ENCODE data around the gene MYBBP1A. TPM values are rescaled to one million over a fixed set of nuclear protein-coding genes. Genes with fewer than 3 reads are reported as not detected.

MYBBP1A gene
- total and polyA plus RNA-seq, 2 of the 4 experiments (the other 2 are of a cell fraction), result 22.6 to 45.9 TPM

DNA sequence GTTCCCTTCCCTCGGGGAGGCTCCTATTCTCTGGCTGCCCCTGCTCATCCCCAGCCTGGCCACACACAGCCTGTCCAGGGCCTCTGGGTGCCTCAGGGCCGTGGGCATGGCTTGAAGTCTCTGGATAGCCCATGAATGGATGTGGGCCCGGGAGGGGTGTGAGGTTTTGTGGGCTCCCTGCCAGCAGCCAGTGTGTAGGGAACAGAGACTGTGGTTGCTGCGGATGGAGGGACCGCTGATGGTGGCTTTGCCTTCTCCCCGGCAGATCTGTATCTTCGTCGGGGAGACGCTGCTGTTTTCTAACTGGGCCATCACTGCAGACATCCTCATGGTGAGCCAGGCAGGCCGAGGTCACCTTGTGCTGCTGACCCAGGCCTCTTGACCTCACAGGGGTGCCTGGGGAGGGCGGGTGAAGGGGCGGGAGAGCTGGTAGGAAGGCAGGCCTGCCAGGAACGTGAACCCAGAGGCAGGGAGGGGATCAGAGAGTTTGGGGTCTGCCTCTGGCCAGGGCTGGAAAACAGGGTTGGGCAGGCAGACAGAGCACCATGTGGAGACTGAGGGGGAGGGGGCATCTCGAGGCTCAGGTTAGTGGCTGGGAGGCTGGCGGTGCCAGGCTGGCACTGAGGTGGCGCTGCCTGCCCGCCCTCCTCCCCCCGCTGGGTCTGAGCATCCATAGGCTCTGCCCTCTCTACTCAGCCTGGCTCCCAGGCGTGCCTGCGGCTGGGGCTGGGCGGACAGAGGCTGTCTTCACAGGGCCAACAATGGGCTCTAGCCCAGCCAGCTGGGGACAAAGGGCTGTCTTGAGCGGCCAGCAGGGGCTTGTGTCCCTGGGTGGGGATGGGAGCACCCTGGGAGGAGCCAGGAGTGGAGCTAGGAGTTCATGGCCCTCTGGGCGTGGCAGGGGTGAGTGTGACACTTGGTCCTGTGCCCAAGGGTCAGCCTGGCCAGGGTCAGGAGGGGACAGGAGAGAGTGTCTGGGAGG is 21.4 kb downstream of the MYBBP1A start (continued):
- no peak for TF ChIP-seq SMC3 (IDR thresholded peaks at IDR 0.05; ENCODE audit: low read depth, low read length)

GRCh38 chr17:4532860-4533522 is 22.2 kb downstream of the MYBBP1A start:
- Histone ChIP-seq H3K4me2 (ENCODE audit: low read depth, low read length) (no peak overlapping the region), H3K9me1 (ENCODE audit: insufficient read depth, low read length) (no peaks in the 10 kb centered on the region), H2AK5ac (ENCODE audit: low read depth, low read length) (no peak overlapping the region), H2BK15ac (ENCODE audit: low read depth, low read length) (no peak overlapping the region), H3K36me3 (ENCODE audit: control insufficient read depth, insufficient read depth, low read length) (peaks cover 7% of the 10 kb centered on the region; the same call in 1 of the 2 replicates), H3K9me3 (ENCODE audit: control insufficient read depth, insufficient read depth, low read length) (no peaks in the 10 kb centered on the region), H3K56ac (ENCODE audit: extremely low read depth, insufficient read depth, low read length) (no peak overlapping the region), H2AK9ac (replicated peaks; ENCODE audit: low read depth, low read length, poor library complexity) (no peak overlapping the region), H3K27ac (ENCODE audit: insufficient read depth, low read length) (no peak overlapping the region), H2BK5ac (ENCODE audit: low read depth, low read length, poor library complexity, severe bottlenecking) (no peak overlapping the region), H3K27me3 (ENCODE audit: control insufficient read depth, insufficient read depth, low read length) (peaks cover 12% of the 10 kb centered on the region), H2AFZ (replicated peaks; ENCODE audit: low read length, poor library complexity) (no peak overlapping the region), H4K5ac (ENCODE audit: low read depth, low read length) (no peak overlapping the region), H3K23ac (ENCODE audit: low read depth, low read length) (no peak overlapping the region), H3K18ac (ENCODE audit: low read depth, low read length) (no peak overlapping the region), H2BK20ac (ENCODE audit: low read depth, low read length) (no peak overlapping the region), H4K91ac (ENCODE audit: insufficient read depth, low read depth, low read length) (no peak overlapping the region), H3K4me1 (ENCODE audit: control insufficient read depth, insufficient read depth, low read length) (peaks cover 3% of the 10 kb centered on the region; the same call in 1 of the 2 replicates), H3K9ac (ENCODE audit: low read depth, low read length) (no peak overlapping the region), H3K79me1 (ENCODE audit: low read depth in 1 of 2, low read length in 2 of 2) (no peaks in the 10 kb centered on the region), H4K8ac (ENCODE audit: low read depth in 2 of 2, low read length in 2 of 2) (no peak overlapping the region), H3K4me3 (ENCODE audit: insufficient read depth, low read depth, low read length) (no peak overlapping the region), H2BK120ac (ENCODE audit: low read depth, low read length) (no peak overlapping the region), H3K4ac (ENCODE audit: low read depth, low read length) (no peak overlapping the region), H3K14ac (replicated peaks; ENCODE audit: low read depth, low read length) (no peak overlapping the region), H4K20me1 (ENCODE audit: insufficient read depth, low read length) (peaks cover 8% of the 10 kb centered on the region)
- ChIA-PET POLR2A (ENCODE audit: unreplicated experiment) (no interaction called here), CTCF (no interaction called here)
- dilution Hi-C loops (cut with HindIII; ENCODE audit: low sequenced_read_pairs, unreplicated experiment) (no loop called here), intact Hi-C loops (cut with micrococcal nuclease) (no loop called here), in situ Hi-C loops (cut with MboI; ENCODE audit: low sequenced_read_pairs) (no loop called here)
- BruUV-seq (replicated peaks), result no TSS peak
- ATAC-seq (ENCODE audit: low read depth), result no peak
- DNase-seq, result no peak
- TF ChIP-seq MAZ (IDR thresholded peaks at IDR 0.05; ENCODE audit: borderline replicate concordance, low read depth, low read length) (no peak), RCOR1 (IDR thresholded peaks at IDR 0.05; ENCODE audit: insufficient replicate concordance, low read length) (no peak), FOS (IDR thresholded peaks at IDR 0.05; ENCODE audit: low read depth, low read length) (no peak), CHD1 (IDR thresholded peaks at IDR 0.05; ENCODE audit: low read depth, low read length) (no peak), RFX5 (IDR thresholded peaks at IDR 0.05; ENCODE audit: low read depth, low read length) (no peak), MXI1 (IDR thresholded peaks at IDR 0.05; ENCODE audit: borderline replicate concordance, low read depth, low read length) (no peak), BHLHE40 (IDR thresholded peaks at IDR 0.05; ENCODE audit: low read depth, low read length) (no peak), POLR2A (IDR thresholded peaks at IDR 0.05; ENCODE audit: low read depth, low read length) (no peak)
- 95% methylated on average over 11 of the region's 33 CpGs; no CpG with 5 or more reads in 1 of the 2 experiments for WGBS, 2 experiments (ENCODE audit: extremely low coverage in 2 of 2, insufficient read length in 1 of 2)
